Limb (tissue), 2 donors: ENCODE measurements around the gene LMBR1.
"Not testable (repeated sequence)": the region's sequence is repeated elsewhere in the genome, so short reads cannot be mapped to it uniquely, and the experiment has no call there.

Experiments used
- DNase-seq, 2 donors: peaks; one replicate each; pipeline ENCODE4 v3.0.0-alpha.2; 2016; ENCODE audit errors: extremely low spot score in 2 of 2

Gene LMBR1

GRCh38 chr7:156848979-156849378 is 44.0 kb downstream of the LMBR1 start:
- DNase-seq, result no peak

DNA sequence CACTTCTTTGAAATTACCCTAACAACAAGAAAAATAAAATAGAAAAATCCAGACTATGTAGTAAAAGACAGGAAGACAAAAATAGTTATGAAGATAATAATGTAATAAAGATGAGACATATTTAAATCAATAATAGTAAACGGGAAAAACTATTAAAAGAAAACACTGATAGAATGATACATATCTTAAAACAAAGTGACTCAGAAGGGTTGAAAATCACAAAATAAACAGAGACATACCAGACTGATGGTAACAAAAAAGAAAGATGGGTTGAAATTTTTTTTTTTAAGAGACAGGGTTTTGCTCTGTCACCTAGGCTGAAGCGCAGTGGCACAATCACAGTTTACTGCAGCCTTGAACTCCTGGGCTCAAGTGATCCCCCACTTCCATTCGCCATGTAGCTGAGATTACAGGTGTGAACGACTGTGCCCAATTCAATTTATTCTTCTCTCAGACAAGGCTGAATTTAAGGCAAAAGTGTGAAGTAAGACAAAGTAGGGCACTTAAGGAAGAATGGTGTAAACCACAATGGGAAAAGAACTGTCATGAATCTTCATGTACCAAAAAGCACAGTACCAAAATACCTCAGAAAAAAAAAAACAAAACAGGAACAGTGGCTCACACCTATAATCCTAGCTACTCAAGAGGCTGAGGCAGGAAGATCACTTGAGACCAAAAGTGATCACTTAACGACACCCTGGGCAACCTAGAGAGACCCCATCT is 47.4 kb downstream of the LMBR1 start:
- no peak for DNase-seq

DNA sequence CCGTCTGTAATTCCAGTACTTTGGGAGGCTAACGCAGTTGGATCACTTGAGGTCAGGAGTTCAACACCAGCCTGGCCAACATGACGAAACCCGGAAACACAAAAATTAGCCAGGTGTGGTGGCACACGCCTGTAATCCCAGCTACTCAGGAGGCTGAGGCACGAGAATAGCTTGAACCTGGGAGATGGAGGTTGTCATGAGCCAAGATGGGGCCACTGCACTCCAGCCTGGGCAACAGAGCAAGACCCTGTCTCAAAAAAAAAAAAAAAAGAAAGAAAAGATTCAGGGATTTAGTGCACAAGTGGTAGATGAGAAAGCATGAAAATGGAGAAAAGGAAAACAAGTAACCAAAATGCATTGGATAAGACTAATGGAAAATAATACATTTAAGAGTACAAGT is 49.4 kb downstream of the LMBR1 start:
- DNase-seq, result not testable (repeated sequence)

DNA sequence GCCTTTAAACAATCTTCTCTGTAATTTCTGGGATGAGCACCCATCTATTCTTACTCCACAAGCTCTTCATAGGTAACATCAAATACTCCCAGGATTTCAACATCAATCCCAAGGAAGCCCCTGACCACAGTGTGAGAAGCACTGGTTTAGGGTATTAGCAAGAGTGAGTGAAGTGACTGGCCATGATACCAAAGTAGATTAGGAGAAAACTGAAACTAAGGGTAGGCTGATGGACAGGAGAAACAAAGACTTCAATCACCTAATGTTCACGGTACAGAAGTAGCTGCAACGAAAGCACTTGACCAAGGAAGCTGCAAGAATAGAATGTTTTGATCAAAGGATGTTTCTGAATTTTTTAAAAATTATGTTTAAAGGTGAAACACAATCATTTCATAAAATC is 49.8 kb downstream of the LMBR1 start:
- DNase-seq, result no peak

DNA sequence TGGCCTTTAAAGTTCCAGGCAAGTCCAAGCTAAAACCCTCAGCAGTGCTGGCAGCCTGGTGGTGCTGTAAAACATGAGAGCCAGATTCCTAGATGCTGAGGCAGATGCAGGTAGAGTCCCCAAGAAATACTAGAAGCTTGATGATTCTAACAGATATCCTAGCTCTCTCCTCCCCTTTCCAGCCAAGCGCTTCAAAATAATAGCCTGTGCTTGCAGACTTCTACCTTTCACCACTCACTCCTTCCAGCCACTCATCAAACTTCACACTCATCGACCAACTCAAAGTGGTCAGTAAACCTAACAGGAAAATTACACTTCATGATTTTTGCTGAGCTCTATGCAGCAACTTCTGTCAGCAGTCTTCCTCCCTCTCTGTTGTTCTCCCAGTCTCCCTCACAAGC is 50.2 kb downstream of the LMBR1 start:
- DNase-seq, result no peak

DNA sequence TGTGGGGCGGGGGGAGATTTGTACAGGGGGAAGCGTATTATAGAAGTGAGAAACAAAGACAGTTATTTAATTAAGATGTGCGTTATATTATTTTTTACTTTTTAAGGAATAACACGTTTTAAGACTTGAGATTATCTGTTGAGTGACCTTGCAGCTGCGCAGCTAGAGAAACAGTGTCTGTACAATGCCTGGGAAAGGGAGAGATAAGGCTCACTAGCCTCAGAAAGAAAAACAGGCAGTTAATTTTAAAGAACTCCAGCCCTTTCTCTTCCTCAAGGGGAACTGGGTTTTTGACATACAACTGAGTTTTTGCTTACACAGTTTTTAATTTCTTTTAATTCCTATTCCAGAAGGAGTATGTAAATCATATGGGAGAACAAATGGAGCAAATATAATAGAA is 50.7 kb downstream of the LMBR1 start:
- DNase-seq, result no peak

GRCh38 chr7:156841497-156841896 is 51.5 kb downstream of the LMBR1 start:
- no peak for DNase-seq

DNA sequence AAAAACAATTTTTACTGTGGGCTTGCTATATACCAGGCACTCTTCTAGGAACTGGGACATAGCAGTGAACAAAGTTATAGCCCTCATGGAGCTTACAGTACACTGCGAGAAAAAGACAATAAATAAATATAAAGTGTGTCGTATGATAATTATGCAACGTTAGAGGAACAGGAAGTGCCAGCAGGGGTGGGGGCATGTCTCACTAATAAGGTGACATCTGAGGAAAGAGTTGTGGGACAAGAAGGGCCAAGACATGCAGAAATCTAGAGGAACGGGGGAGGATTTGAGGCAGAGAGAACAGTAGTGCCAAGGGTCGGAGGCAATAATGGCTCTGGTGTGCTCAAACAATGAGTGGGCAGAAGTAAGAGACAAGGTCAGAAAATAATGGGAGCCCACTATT is 52.8 kb downstream of the LMBR1 start:
- DNase-seq, result no peak

- DNase-seq, result no peak
Observed at GRCh38 chr7:156836443-156836842, 56.5 kb downstream of the LMBR1 start.

DNA sequence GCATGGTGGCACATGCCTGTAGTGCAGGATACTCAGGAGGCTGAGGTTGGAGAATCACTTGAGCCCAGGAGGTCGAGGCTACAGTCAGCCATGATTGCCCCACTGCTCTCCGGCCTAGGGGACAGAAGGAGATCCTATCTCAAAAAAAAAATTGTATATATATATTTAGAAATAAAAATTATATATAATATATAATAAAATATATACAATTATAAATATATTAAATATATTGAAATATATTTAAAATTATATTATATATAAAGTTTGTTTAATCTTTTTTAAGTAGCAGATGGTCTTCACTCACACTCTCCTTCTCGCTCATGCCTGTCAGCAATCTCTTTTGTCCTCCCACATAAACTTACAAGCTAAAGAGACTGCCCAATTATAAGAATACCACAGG is 58.5 kb downstream of the LMBR1 start:
- DNase-seq, result no peak

GRCh38 chr7:156833312-156833711 is 59.7 kb downstream of the LMBR1 start:
- no peak for DNase-seq

GRCh38 chr7:156832195-156832877 is 60.6 kb downstream of the LMBR1 start:
- no peak for DNase-seq

DNA sequence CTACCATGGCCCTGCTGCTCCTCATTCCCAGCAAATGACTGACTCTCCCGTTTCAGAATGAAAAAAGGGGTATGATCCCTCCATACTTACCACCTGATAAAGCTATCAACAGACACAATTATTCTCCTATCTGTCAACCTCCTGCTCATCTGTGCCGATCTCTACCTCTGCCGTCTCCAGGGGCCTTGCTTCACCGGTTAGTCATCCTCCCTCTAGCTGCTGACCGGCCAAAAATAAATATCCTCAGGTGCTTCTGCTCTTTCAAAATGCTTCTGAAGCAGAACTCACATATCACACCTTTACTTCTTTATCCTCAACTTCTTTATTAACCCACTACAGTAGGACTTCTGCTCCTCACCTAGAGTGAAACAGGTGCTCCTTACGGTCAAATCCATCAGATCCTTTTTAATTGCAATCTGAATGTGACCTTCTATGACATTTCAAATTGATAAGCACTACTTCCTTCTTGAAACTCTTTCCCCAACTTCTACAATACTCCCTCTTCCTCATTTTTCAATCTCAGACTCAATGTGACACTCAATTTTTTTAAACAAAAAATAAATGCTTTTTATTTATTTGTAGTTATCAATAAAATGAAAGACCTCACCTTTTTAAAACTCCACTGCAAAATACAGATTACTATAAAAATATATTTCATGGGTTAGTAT is 63.2 kb downstream of the LMBR1 start:
- no peak for DNase-seq

GRCh38 chr7:156827587-156828203 is 65.3 kb downstream of the LMBR1 start:
- peak in 1 of 2 donors; percentile 11 for DNase-seq

GRCh38 chr7:156823435-156823834 is 69.5 kb downstream of the LMBR1 start:
- no peak for DNase-seq

DNA sequence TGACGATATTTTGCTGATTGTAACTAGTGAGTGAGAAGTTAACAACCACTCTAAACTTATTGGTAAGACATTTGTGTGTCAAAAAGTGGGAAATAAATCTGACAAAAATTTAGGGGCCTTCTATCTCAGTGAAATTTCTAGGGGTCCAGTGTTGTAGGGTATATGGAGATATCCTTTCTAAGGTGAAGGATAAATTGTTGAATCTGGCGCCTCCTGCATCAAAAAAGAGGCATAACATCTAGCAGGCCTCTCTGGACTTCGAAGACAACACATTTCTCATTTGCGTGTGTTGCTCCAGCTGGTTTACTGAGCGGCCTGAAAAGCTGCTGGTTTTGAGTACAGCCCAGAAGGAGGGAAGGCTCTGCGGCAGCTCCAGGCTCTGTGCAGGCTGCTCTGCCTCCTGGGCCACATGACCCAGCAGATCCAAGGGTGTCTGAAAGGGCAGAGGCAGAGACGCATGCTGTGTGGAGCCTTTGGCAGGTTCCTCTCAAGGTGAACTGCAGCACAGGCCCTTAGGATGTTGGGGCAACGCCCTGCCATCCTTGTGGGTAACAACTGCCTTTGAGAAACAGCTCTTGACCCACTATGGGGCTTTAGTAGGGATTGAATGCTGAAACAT is 72.4 kb downstream of the LMBR1 start:
- DNase-seq, result no peak

GRCh38 chr7:156819733-156820295 is 73.2 kb downstream of the LMBR1 start:
- no peak for DNase-seq

- DNase-seq, result no peak
Observed at GRCh38 chr7:156818133-156818532, 74.8 kb downstream of the LMBR1 start.

- DNase-seq, result peak in 1 of 2 donors; percentile 18
Observed at GRCh38 chr7:156816943-156817572, 75.9 kb downstream of the LMBR1 start.

GRCh38 chr7:156811706-156812105 is 81.3 kb downstream of the LMBR1 start:
- DNase-seq, result no peak

DNA sequence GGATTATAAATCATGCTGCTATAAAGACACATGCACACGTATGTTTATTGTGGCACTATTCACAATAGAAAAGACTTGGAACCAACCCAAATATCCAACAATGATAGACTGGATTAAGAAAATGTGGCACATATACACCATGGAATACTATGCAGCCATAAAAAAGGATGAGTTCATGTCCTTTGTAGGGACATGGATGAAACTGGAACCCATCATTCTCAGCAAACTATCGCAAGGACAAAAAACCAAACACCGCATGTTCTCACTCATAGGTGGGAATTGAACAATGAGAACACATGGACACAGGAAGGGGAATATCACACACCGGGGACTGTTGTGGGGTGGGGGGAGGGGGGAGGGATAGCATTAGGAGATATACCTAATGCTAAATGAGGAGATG is 89.3 kb downstream of the LMBR1 start:
- DNase-seq, result not testable (repeated sequence)
